Rectal smooth muscle tissue (tissue), 1 donor: ENCODE measurements around the gene ADGRE3.
"Not testable (repeated sequence)": the region's sequence is repeated elsewhere in the genome, so short reads cannot be mapped to it uniquely, and the experiment has no call there.

Source experiments
- H3K27ac ChIP-seq: one replicate; pipeline ENCODE4 v1.7.0; 2013; ENCODE audit warnings: low read depth, low read length, inconsistent platforms
- H3K27me3 ChIP-seq: one replicate; pipeline ENCODE4 v1.7.0; 2013; ENCODE audit warnings: low read length; ENCODE audit not compliant: control insufficient read depth, insufficient read depth
- H3K36me3 ChIP-seq: one replicate; pipeline ENCODE4 v1.7.0; 2013; ENCODE audit warnings: low read length; ENCODE audit not compliant: control insufficient read depth, insufficient read depth
- H3K4me1 ChIP-seq: one replicate; pipeline ENCODE4 v1.7.0; 2013; ENCODE audit warnings: low read length; ENCODE audit not compliant: control insufficient read depth, insufficient read depth
- H3K4me3 ChIP-seq: one replicate; pipeline ENCODE4 v1.7.0; 2013; ENCODE audit warnings: low read length
- H3K9ac ChIP-seq: one replicate; pipeline ENCODE4 v1.7.0; 2013; ENCODE audit warnings: low read length

ADGRE3 gene

DNA sequence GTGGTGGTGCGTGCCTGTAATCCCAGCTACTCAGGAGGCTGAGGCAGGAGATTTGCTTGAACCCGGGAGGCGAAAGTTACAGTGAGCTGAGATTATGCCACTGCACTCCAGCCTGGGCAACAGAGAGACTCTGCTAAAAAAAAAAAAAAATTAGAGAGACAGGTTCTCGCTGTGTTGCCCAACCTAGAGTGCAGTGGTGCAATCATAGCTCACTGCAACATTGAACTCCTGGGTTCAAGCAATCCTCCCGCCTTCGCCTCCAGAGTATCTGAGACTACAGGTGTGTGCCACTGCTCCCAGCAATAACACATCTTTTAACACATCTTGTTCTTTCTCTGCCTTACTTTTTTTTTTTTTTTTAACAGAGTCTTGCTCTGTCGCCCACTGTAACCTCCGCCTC is 59.0 kb downstream of the ADGRE3 start:
- H3K27ac ChIP-seq, result no peak overlapping the region
- no peaks in the 10 kb centered on the region for H3K4me1 ChIP-seq
- no peaks in the 10 kb centered on the region for H3K36me3 ChIP-seq

DNA sequence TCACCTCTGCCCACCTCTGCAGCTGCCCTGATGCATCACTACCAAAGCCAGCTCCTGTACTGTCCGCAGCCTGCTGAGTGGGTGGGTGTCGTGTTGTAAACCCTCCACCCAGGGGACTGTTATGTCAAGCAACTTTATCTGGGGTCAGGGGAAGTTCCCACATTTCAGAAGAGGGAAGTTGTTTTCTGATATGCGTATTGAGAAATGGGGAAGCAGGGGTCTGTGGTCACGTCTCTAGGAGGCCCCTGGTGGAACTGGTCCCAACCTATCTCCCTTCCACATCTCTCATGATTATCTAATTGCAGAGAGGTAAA is 60.6 kb downstream of the ADGRE3 start:
- H3K4me1 ChIP-seq, result no peaks in the 10 kb centered on the region
- no peak overlapping the region for H3K27ac ChIP-seq
- no peaks in the 10 kb centered on the region for H3K36me3 ChIP-seq
- no peak overlapping the region for H3K9ac ChIP-seq
- H3K4me3 ChIP-seq, result no peak overlapping the region
- no peaks in the 10 kb centered on the region for H3K27me3 ChIP-seq

More for the DNA sequence above, 59.0 kb downstream of the ADGRE3 start:
- Histone ChIP-seq H3K9ac (no peak overlapping the region), H3K4me3 (no peak overlapping the region), H3K27me3 (no peaks in the 10 kb centered on the region)

DNA sequence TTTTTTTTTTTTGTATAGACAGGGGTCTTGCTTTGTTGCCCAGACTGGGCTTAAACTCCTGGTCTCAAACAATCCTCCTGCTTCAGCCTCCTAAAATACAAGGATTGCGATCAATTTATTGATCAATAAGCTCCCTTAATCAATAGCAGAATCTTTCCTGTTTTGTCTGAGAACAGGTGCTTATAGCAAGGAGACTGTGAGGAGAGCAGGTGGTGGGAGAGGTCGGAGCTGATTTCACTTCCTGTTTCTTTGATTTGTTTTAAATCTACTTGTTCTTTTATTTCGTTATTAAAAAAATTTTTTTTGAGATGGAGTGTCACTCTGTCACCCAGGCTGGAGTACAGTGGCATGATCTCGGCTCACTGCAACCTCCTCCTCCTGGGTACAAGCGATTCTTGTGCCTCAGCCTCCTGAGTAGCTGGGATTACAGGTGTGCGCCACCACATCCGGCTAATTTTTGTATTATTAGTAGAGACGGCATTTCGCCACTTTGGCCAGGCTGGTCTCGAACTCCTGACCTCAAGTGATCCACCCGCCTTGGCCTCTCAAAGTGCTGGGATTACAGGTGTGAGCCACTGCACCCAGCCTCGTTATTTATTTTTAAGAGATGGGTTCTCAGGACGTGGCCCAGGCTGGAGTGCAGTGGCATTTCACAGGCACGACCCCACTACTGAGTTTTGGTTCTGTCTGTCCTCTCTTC is 61.1 kb downstream of the ADGRE3 start:
- not testable (repeated sequence) for H3K27ac ChIP-seq, H3K36me3 ChIP-seq, H3K4me3 ChIP-seq, H3K4me1 ChIP-seq, H3K27me3 ChIP-seq, H3K9ac ChIP-seq

DNA sequence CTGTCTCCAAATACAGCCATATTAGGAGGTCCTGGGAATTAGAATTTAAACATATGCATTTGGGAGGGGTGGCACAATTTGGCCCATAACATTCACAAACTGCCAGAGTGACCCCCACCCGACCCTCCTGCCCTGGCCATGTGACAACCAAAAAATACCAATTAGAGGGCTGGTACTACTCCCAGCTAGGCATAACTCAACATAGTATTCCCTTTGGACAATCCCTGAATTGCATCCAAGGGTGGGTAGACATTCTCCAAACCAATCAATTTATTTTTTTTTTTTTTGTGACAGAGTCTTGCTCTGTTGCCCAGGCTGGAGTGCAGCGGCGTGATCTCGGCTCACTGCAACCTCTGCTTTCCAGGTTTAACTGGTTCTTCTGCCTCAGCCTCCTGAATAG is 62.0 kb downstream of the ADGRE3 start:
- H3K9ac ChIP-seq, result no peak overlapping the region
- no peaks in the 10 kb centered on the region for H3K27me3 ChIP-seq
- H3K36me3 ChIP-seq, result no peaks in the 10 kb centered on the region
- no peak overlapping the region for H3K27ac ChIP-seq
- no peaks in the 10 kb centered on the region for H3K4me1 ChIP-seq
- H3K4me3 ChIP-seq, result no peak overlapping the region

DNA sequence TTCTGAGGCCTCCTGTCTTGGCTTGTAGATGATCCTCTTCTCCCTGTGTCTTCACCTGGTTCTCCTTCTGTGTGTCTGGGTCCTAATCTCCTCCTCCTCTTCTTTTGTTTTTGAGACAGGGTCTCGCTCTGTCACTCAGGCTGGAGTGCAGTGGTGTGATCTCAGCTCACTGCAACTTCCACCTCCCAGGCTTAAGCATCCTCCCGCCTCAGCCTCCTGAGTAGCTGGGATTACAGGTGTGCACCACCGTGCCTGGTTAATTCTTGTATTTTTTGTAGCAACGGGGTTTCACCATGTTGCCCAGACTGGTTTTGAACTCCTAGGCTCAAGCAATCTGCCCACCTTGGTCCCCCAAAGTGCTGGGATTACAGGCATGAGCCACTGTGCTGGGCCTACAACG is 62.4 kb downstream of the ADGRE3 start:
- not testable (repeated sequence) for H3K27me3 ChIP-seq, H3K4me3 ChIP-seq, H3K36me3 ChIP-seq, H3K27ac ChIP-seq, H3K9ac ChIP-seq, H3K4me1 ChIP-seq

DNA sequence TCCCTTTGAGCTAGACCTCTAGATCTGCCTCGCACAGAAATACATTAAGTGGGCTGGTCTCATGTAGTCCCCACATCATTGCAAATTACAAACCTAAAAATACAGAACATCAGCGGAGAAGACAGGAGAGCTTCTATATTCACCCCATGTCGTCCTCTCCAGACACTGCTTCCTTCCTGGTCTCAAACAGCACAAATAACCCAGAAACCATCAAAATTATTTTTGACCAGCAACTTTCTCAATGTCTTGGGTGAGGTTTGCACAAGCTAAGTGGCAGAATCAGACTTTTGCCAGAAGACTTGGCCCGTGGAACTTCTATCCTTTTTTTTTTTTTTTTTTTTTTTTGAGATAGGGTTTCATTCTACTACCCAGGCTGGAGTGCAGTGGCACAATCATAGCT is 63.6 kb downstream of the ADGRE3 start:
- Histone ChIP-seq H3K4me1 (no peaks in the 10 kb centered on the region), H3K27ac (no peak overlapping the region), H3K9ac (no peak overlapping the region), H3K27me3 (no peaks in the 10 kb centered on the region), H3K4me3 (no peak overlapping the region), H3K36me3 (no peaks in the 10 kb centered on the region)

DNA sequence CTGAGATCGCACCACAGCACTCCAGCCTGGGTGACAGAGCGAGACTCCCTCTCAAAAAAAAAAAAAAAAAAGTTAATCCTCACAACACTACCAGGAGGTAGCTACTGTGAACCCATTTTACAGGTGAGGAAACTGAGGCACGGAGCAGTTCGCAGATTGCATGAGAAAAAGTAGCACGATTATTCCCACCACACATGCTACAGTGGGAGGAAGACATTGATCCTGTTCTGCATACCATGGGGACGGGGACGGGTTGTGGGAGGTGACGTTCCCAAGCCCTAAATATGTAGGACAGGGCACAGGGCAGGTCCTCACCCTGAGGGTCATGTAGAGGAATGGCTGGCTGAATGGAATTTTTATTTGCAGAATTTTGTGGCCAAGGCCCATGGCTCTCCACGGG is 68.0 kb downstream of the ADGRE3 start:
- no peaks in the 10 kb centered on the region for H3K36me3 ChIP-seq
- no peak overlapping the region for H3K9ac ChIP-seq
- H3K27me3 ChIP-seq, result no peaks in the 10 kb centered on the region
- no peak overlapping the region for H3K27ac ChIP-seq
- no peaks in the 10 kb centered on the region for H3K4me1 ChIP-seq
- no peak overlapping the region for H3K4me3 ChIP-seq

DNA sequence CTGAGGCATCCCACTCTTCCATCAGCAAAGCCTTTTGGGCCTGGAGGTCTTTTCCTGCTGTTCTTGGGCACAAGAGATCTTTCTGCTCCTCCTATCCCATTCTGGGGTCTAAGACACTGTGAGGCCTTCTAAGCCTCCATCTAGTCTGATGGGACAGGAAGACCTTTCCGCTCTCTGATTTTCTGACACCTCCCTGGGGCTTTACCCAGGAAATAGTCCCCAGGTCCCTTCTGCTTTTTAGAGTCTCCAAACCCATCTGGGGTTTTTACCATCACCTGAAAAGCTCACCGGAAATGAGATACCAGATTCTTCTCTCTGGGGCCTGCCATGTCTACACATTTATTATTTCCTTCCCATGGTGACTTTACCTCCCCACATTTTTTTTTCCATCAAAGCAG is 70.7 kb downstream of the ADGRE3 start:
- no peak overlapping the region for H3K4me3 ChIP-seq
- H3K4me1 ChIP-seq, result no peaks in the 10 kb centered on the region
- H3K36me3 ChIP-seq, result no peaks in the 10 kb centered on the region
- H3K9ac ChIP-seq, result no peak overlapping the region
- H3K27me3 ChIP-seq, result no peaks in the 10 kb centered on the region
- H3K27ac ChIP-seq, result no peak overlapping the region

DNA sequence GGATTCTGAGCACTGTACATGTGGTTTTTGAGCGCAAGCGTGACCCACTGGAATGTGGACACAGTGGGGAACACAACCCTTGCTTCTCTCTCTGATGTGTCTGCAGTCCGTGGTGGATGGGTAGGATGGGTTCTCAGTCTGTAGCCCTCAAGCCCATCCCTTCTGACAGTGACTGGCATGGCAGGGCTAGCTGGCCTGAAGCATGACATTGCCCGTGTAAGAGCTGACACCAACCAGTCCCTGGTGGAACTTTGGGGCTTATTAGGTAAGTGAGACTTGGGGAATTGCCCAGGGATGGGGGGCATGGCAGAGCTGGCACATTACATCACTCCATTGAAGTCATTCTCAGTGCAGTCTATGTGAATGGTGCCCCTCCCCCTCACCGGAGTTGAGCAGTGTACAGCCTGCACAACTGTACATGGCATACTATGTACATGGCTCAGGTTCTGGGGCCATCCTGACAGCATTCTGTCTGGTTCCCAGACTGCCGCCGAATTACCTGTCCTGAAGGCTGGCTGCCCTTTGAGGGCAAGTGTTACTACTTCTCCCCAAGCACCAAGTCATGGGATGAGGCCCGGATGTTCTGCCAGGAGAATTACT is 75.0 kb downstream of the ADGRE3 start:
- no peak overlapping the region for H3K4me3 ChIP-seq
- no peak overlapping the region for H3K9ac ChIP-seq
- no peak overlapping the region for H3K27ac ChIP-seq
- H3K36me3 ChIP-seq, result no peaks in the 10 kb centered on the region
- no peaks in the 10 kb centered on the region for H3K27me3 ChIP-seq
- H3K4me1 ChIP-seq, result no peaks in the 10 kb centered on the region

DNA sequence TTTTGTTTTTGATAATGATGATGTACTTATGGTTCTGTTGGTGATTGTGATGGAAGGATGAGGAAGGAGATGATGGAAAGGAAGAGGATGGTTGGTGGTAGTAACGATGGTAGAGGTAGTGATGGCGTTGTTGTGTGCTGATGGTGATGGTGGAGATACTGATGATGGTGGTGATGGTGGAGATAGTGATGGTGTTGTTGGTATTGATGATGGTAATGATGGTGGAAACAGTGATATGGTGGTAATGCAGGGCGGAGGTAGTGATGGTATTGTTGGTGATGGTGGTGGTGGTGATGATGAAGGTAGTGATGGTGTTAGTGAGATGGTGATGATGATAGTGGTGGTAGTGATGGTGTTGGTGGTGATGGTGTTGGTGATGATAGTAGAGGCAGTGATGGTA is 79.1 kb downstream of the ADGRE3 start:
- H3K27ac ChIP-seq, result no peak overlapping the region
- H3K36me3 ChIP-seq, result no peaks in the 10 kb centered on the region
- no peaks in the 10 kb centered on the region for H3K4me1 ChIP-seq

DNA sequence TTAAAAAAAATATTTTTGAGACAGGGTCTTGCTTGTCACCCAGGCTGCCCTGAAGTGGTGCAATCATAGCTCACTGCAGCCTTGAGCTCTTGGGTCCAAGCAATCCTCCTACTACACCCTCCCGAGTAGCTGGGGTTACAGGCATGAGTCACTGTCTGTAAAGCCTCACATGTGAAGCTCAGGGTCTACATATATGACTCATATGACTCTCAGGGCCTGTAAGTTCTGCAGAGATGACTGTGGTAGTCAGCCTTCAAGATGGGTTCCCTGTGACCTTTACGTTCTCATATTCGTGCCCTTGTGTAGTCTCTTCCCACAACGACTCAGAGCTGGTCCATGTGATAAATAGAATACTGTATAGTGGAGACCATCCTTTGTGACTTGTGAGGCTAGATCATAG is 85.2 kb downstream of the ADGRE3 start:
- not testable (repeated sequence) for H3K9ac ChIP-seq, H3K4me3 ChIP-seq, H3K27me3 ChIP-seq, H3K4me1 ChIP-seq, H3K27ac ChIP-seq, H3K36me3 ChIP-seq

More for the DNA sequence above, 79.1 kb downstream of the ADGRE3 start:
- H3K27me3 ChIP-seq, result no peaks in the 10 kb centered on the region
- H3K4me3 ChIP-seq, result no peak overlapping the region
- H3K9ac ChIP-seq, result no peak overlapping the region

DNA sequence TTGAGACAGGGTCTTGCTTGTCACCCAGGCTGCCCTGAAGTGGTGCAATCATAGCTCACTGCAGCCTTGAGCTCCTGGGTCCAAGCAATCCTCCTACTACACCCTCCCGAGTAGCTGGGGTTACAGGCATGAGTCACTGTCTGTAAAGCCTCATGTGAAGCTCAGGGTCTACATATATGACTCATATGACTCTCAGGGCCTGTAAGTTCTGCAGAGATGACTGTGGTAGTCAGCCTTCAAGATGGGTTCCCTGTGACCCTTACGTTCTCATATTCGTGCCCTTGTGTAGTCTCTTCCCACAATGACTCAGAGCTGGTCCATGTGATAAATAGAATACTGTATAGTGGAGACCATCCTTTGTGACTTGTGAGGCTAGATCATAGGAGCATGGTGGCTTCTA is 89.5 kb downstream of the ADGRE3 start:
- not testable (repeated sequence) for H3K27me3 ChIP-seq, H3K9ac ChIP-seq, H3K27ac ChIP-seq, H3K36me3 ChIP-seq, H3K4me1 ChIP-seq, H3K4me3 ChIP-seq

DNA sequence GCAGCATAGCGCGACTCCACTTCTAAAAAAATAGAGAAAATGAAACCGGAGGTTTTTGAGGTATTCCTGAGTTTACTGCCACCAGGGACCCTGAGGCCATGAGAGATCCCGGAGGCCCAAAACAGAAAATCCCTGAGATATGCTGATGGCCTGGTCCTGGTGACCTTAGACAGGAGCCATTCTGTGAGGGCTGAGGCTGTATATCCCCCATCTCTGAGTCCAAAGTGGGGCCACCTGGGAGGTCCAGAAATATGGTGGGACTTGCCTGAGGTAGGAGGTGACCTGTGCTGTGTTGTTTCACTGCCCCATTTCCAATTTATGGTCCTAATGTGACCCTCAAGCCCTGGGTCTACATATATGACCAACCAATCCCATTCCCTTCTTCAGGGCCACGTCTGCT is 90.3 kb downstream of the ADGRE3 start:
- H3K4me1 ChIP-seq, H3K27me3 ChIP-seq, H3K36me3 ChIP-seq, H3K27ac ChIP-seq, H3K4me3 ChIP-seq, H3K9ac ChIP-seq: not testable (repeated sequence)
